ENCODE data around the gene CBFA2T3.
"Not testable (repeated sequence)": the region's sequence is repeated elsewhere in the genome, so short reads cannot be mapped to it uniquely, and the experiment has no call there.

The CBFA2T3 gene

GRCh38 chr16:88923450-88923849 is 53.6 kb downstream of the CBFA2T3 start:
- no peak for DNase-seq (ENCODE audit: low read depth in 2 of 2)

DNA sequence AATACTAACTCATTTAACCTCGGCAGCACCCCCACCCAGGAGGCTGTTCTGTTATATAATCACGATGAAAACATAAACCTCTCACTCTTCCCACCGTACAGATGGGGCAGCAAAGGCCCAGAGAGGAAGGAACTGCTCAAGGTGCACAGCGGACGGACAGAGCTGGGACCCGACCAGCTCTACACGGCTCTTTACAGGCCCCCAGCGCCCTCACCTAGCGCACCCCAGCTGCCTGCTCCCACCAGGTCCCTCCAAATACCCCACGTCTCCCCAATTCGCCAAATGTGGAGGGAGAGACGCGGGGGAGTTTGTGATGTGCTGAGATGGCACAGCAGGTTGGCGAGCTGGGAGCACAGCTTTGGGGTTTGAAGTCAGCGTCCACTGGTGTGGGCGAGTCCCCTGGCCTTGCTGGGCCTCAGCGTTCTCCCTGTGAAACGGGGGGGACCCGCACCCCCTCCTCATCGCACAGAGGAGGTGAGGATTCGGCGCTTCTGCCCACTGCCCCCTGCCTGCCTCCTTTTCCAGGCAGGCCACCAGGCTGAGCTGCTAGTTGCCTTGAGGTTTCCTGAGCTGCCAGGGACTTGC is 54.1 kb downstream of the CBFA2T3 start:
- DNase-seq (ENCODE audit: low read depth in 2 of 2), result no peak

DNA sequence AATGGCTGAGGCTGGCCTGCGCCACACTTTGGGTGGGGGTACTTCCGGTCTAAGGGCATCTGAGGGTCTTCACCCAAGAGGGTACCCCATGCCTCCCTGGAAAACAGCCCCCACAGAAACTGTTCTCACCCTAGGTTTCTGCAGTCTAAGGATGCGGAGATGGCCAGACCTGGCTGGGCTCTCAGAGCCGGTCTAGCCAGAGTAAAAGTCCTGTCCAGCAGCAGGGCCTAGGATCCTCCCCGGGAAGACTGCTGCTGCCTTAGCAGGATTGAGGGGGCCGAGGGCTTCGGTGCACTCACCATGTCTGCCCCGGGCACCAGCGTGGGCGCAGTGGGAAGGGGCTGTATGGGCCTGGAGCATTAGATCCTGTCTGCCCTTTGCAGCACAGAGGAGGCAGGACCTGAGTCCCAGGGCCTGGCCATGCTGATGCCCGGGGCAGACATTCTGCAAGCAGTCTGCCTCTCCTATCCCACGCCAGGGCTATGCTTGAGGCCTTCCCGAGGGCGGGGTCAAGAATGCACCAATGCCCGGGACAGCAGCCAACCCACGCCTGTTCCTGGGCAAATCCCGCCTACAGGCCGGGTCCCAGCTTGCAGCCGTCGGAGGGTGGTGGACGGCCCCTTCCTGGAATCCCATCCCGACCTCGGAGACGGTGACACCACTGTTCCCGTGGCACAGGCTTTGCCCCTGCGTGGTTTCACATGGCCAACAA is 54.7 kb downstream of the CBFA2T3 start:
- DNase-seq (ENCODE audit: low read depth in 2 of 2), result no peak

DNA sequence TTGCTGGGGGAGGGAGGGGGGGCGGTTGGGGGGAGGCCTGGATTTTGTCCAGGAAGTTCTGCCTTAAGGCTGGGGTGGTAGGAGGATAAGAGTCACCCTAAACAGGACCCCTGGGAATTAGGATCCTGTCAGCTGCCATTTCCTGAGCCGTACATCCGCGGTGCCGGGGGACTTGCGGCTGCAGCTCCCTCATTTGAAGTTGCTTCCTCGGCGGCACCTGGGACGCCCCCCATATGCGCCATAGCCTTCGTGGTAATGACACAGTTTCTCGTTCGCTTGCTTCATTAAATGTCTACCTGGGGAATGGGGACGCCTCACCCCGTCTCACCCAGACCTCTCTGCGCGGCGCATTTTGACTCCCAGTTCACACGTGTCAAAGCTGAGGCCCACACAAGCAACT is 55.4 kb downstream of the CBFA2T3 start:
- DNase-seq (ENCODE audit: low read depth in 2 of 2), result no peak

DNA sequence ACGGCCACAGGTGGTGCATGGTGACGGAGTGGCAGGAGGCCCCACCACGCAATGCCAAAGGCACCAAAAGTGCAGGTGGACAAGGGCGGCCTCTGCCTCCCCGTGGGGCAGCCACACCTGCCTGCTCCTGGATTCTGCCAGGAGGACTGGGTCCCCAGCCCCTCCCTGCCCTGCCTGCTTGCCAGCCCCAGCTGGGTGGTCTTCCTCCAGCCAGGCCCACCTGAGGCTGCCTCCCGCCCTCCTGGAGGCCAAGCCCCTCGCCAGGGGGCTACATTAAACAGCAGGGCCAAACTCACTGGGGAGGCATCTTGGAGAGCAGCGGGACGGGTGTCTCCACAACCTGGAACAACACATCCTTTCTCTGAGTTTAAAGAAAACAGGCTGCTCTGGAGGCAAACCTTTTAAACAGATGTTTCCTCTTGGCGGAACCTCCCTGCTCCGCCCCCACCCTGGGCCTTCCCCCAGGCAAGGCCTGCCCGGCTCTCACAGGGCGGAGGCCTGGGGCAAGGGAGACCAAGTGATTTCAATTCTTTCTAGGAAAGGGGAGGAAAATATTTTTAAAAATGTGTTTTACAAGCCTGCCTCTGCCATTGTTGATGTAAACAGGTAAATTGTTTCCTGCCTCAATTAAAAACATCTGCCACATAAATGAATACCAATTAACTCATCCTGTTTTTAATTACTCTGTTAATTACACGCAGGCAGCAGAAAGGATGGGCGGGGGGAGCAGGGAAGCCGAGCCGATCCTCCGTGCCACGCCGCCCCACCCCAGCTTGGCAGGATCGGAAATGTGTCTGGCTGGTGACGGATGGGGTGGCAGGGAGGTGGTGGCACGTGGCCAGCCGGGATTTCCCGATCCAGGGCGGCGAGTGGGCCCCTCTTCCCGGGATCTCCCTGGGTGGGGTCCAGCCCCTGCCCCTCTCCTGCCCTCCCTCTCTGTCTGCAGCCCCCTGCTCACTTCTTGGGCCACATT is 56.1 kb downstream of the CBFA2T3 start:
- no peak for DNase-seq (ENCODE audit: low read depth in 2 of 2)

GRCh38 chr16:88919936-88920335 is 57.1 kb downstream of the CBFA2T3 start:
- DNase-seq (ENCODE audit: low read depth in 2 of 2), result no peak

- not testable (repeated sequence) for DNase-seq (ENCODE audit: low read depth in 2 of 2)
These were observed 58.1 kb downstream of the CBFA2T3 start for GRCh38 chr16:88918896-88919295.

GRCh38 chr16:88917915-88918627 is 58.9 kb downstream of the CBFA2T3 start:
- DNase-seq (ENCODE audit: low read depth in 2 of 2), result no peak

DNA sequence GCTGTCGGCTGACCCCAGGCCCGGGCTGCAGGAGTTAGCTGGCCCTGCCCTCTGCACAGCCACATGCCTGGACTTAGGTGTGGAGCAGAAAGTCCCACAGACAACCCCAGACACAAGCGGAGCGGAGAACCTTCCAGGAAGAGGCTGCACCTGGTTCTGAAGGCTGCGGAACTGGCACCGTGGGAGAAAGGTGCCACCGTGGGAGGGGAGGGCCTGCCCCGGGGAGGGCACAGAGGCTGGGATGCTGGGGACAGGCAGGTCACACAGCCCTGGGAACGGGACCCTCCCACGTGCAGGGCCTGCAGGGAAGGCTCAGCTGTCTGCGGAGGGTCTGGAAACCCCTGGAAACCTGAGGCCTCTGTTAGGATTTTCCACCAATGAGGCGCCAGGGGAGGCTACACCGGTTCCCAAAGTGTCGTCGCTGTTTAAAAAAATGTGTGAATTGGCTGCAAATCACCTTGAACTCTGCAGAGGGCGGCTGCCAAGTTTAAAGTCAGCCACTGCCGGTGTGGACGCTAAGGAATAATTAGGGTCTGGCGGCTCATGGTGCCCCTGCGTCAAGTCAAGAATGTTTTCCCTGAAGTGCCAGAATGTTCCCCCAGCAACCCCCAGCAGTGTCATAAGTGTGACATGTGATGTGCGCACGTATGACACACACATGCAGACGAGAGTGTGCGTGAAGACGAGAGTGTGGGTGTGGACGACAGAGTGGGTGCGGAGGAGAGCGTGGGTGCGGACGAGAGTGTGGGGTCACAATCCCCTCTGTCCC is 59.7 kb downstream of the CBFA2T3 start:
- no peak for DNase-seq (ENCODE audit: low read depth in 2 of 2)

- no peak for DNase-seq (ENCODE audit: low read depth in 2 of 2)
These were observed 61.2 kb downstream of the CBFA2T3 start for GRCh38 chr16:88915639-88916327.

DNA sequence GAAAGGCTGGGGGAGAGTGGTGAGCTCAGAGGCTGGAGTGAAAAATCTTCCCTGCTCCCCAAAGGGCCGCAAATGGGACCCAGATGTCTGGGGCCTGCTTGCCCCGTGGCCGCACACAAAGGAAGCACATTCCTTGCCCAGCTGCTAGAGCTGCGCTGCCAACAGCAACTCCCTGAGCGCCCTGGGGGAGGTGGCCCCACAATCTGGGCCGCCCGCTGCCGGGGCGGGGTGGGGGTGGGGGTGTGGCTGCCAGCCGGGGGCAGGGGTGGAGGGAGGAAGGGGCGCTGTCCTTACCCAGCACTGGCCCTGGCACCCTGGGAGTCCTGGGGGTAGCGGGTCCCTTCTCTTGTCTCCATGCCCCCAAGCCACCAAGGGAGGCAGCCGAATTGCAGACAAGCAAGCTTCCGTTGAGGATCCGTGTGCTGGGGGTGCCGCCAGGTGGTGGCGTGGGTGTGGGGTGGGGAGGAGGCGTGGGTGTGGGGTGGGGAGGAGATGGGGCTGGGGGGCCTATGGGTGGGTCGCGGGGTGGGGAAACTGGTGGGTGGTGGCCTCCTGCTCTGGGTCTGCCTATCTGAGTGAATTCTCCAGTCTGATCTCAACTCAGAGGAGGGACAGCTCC is 62.1 kb downstream of the CBFA2T3 start:
- no peak for DNase-seq (ENCODE audit: low read depth in 2 of 2)

DNA sequence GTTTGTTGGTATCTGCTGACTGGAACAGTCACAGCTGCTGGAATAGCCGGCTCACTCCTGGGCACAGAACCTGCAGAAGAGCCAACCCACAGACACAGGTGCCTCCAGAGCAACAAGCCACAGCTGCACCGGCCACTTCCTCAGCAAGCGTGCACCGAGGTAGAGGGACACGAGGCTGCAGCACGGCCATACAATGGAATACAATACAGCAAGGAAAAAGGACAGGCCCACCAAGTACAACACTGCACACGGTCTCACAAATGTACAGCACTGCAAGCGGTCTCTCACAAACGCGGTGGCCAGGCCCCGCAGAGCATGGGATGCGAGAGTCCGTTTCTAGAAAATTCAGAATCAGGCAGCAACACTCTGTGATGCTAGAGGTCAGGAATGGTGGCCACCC is 63.1 kb downstream of the CBFA2T3 start:
- DNase-seq (ENCODE audit: low read depth in 2 of 2), result no peak

- DNase-seq (ENCODE audit: low read depth in 2 of 2), result no peak
These were observed 63.9 kb downstream of the CBFA2T3 start for GRCh38 chr16:88913001-88913612.

DNA sequence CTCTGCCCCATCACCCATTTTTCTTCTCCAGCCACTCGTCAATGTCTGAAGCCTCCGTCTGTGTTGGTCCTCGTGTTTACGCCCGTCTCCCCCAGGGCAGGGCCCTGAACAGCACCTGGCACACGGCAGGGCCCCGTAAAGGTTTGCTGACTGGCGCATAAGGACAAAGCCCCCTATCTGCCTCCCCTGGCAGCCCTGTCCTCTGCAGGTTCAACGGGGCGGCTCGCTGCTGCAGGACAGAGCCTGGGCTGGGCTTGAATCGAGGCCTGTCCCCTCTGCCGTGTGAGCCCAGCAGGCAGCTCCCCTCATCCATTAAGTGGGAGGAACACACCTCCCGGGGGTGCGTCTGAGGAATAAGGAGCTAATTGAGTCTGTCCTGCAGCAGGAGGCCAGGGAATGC is 64.5 kb downstream of the CBFA2T3 start:
- DNase-seq (ENCODE audit: low read depth in 2 of 2), result no peak

DNA sequence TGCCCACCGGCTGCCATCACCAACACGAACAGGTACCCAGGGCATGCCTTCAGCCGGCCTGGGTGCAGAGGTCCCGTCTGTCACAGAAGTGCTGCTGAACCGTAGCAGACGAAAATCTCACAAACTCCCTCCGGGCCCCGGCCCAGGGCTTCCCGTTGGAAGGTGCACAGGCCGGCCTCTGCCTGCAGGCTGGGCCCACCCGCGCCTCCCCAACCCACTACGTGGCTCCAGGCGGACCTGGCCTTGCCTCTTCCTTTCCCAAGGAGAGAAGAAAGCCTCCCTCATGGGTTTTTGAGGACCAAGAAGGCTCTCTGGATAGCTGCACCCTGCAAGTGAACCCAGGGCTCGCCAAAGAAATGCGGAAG is 65.1 kb downstream of the CBFA2T3 start:
- DNase-seq (ENCODE audit: low read depth in 2 of 2), result no peak

DNA sequence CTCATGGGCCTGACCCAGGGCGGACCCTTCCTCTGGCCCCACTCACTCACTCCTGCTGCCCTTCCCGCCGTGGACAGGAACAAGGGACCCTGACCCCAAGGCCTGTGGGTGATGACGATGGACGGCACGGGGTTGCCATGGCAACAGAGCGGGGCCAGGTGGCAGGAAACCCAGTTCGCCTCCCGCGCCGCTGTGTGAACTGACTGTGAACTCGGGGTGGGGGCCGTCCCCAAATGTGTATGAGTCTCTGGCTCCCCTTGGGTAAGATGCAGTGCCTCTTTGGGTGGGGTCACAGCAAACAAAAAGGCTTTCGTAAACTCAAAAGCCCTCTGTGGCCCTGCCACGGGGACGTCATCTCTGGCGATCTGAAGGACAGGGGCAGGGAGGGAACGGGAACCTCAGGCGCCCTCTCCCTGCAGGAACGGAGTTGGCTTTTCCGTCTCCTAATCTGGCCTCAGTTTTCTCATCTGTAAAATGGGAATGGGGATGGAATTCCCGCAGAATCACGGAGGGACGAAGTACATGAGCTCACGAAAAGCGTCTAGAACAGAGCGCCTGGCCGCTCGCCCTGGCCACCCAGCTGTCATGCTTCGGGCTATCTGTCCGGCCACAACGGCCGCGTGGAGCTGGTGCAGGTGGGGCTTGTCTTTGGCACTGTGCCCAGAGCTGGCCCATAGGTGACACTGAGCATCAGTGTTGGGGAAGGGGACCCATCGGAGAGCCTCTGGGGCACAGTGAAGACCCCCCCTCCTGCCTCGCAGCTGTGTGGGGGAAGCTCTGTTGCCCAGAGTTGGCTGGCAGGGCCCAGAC is 65.7 kb downstream of the CBFA2T3 start:
- no peak for DNase-seq (ENCODE audit: low read depth in 2 of 2)

GRCh38 chr16:88910284-88911135 is 66.5 kb downstream of the CBFA2T3 start:
- no peak for DNase-seq (ENCODE audit: low read depth in 2 of 2)
